WTC11 (cell line): ENCODE data around the gene RAB43. TPM values are rescaled to one million over a fixed set of nuclear protein-coding genes. Genes with fewer than 3 reads are reported as not detected.

Source experiments
- ATAC-seq: fragments of 200-7000 bp; cut with Tn5 transposase; 2 replicates; pipeline ENCODE4 v1.10.0; 2021; ENCODE audit warnings: mild to moderate bottlenecking, moderate library complexity
- CTCF ChIA-PET: fragments of 300-600 bp; sonication (Branson Sonifier 250); formaldehyde crosslinking; loops from one replicate; lab custom pipeline; 2021; ENCODE audit warnings: antibody characterized with exemption; lab: Charles Lee
- POLR2A ChIA-PET: fragments of 350-600 bp; sonication (Branson Sonifier 250); formaldehyde crosslinking; loops from one replicate; lab custom pipeline; 2021; ENCODE audit warnings: antibody characterized with exemption; lab: Charles Lee
- DNase-seq: peaks from one replicate; pipeline ENCODE4 v3.0.0; 2021; ENCODE audit warnings: low spot score
- H3K27ac Mint-ChIP-seq: 2 replicates; pipeline ENCODE4 v1.8.0; 2021; ENCODE audit warnings: mixed read lengths
- H3K27me3 Mint-ChIP-seq: 2 replicates; pipeline ENCODE4 v1.8.0; 2021; ENCODE audit warnings: low read depth, mild to moderate bottlenecking, moderate library complexity, mixed read lengths
- H3K36me3 Mint-ChIP-seq: 2 replicates; pipeline ENCODE4 v1.8.0; 2021; ENCODE audit warnings: mixed read lengths
- H3K4me1 Mint-ChIP-seq: 2 replicates; pipeline ENCODE4 v1.8.0; 2022; ENCODE audit warnings: mixed read lengths
- H3K4me3 Mint-ChIP-seq: 2 replicates; pipeline ENCODE4 v1.8.0; 2021; ENCODE audit warnings: mild to moderate bottlenecking, moderate library complexity, mixed read lengths
- H3K9me3 Mint-ChIP-seq: 2 replicates; pipeline ENCODE4 v1.8.0; 2021; ENCODE audit warnings: mixed read lengths
- E2F4 ChIP-seq: sonication (generic); formaldehyde crosslinking; IDR thresholded peaks from 2 replicates; pipeline ENCODE4 v1.8.1; 2022; ENCODE audit warnings: low read depth, mild to moderate bottlenecking, moderate library complexity, missing genetic modification reagents, borderline replicate concordance
- GABPB1 ChIP-seq: sonication (generic); formaldehyde crosslinking; IDR thresholded peaks from 2 replicates; pipeline ENCODE4 v1.8.1; 2023; ENCODE audit warnings: mild to moderate bottlenecking, missing genetic modification reagents
- GRHL2 ChIP-seq: fragments of 250-450 bp; sonication (Bioruptor Pico); IDR thresholded peaks from 2 replicates; pipeline ENCODE4 v1.8.0; 2022; ENCODE audit warnings: mild to moderate bottlenecking, moderate library complexity; ENCODE audit not compliant: insufficient replicate concordance, severe bottlenecking
- IRF2 ChIP-seq: sonication (generic); formaldehyde crosslinking; IDR thresholded peaks from 2 replicates; pipeline ENCODE4 v1.8.0; 2022; ENCODE audit warnings: low read depth, missing genetic modification reagents, borderline replicate concordance
- NFATC4 ChIP-seq: fragments of 250-450 bp; sonication (Bioruptor Pico); IDR thresholded peaks from 2 replicates; pipeline ENCODE4 v1.9.0; 2021; ENCODE audit warnings: mild to moderate bottlenecking
- NR1H2 ChIP-seq: sonication (generic); formaldehyde crosslinking; IDR thresholded peaks from 2 replicates; pipeline ENCODE4 v1.9.0; 2021; ENCODE audit warnings: mild to moderate bottlenecking, moderate library complexity, missing genetic modification reagents
- NR3C1 ChIP-seq: sonication (generic); formaldehyde crosslinking; conservative IDR thresholded peaks from 2 replicates; pipeline ENCODE4 v1.8.1; 2023; ENCODE audit warnings: low read depth, mild to moderate bottlenecking, missing genetic modification reagents
- RORB ChIP-seq: fragments of 250-450 bp; sonication (Bioruptor Pico); IDR thresholded peaks from 2 replicates; pipeline ENCODE4 v1.9.0; 2021; ENCODE audit warnings: mild to moderate bottlenecking
- TEAD1 ChIP-seq: sonication (generic); formaldehyde crosslinking; IDR thresholded peaks from 2 replicates; pipeline ENCODE4 v1.8.0; 2022; ENCODE audit warnings: mild to moderate bottlenecking, missing genetic modification reagents
- TP53 ChIP-seq: sonication (generic); formaldehyde crosslinking; IDR thresholded peaks from 2 replicates; pipeline ENCODE4 v1.8.1; 2023; ENCODE audit warnings: mild to moderate bottlenecking, missing genetic modification reagents
- ZBTB43 ChIP-seq: sonication (generic); formaldehyde crosslinking; IDR thresholded peaks from 2 replicates; pipeline ENCODE4 v1.8.1; 2023; ENCODE audit warnings: mild to moderate bottlenecking, missing genetic modification reagents
- ZNF219 ChIP-seq: sonication (generic); formaldehyde crosslinking; IDR thresholded peaks from 2 replicates; pipeline ENCODE4 v1.8.0; 2023; ENCODE audit warnings: missing genetic modification reagents, mild to moderate bottlenecking, borderline replicate concordance
- ZNF423 ChIP-seq: fragments of 250-450 bp; sonication (Bioruptor Pico); IDR thresholded peaks from 2 replicates; pipeline ENCODE4 v2.1.2; 2022; ENCODE audit warnings: mild to moderate bottlenecking, moderate library complexity
- total RNA-seq: library from RNA; stranded (reverse); gene quantifications from 3 replicates; pipeline ENCODE4 v1.2.3, GENCODE V29; 2021
- TF ChIP-seq, protein P1 (sequence below): fragments of 250-450 bp; sonication (Bioruptor Pico); IDR thresholded peaks from 2 replicates; pipeline ENCODE4 v1.9.0; 2021; ENCODE audit warnings: mild to moderate bottlenecking, borderline replicate concordance
- TF ChIP-seq, protein P2 (sequence below): sonication (generic); formaldehyde crosslinking; IDR thresholded peaks from 2 replicates; pipeline ENCODE4 v1.8.1; 2023; ENCODE audit warnings: mild to moderate bottlenecking, missing genetic modification reagents, borderline replicate concordance
- TF ChIP-seq, protein P3 (sequence below): sonication (generic); formaldehyde crosslinking; IDR thresholded peaks from 2 replicates; pipeline ENCODE4 v1.8.0; 2023; ENCODE audit warnings: mild to moderate bottlenecking, missing genetic modification reagents
- TF ChIP-seq, protein P4 (sequence below): sonication (generic); formaldehyde crosslinking; conservative IDR thresholded peaks from 2 replicates; pipeline ENCODE4 v1.8.1; 2022; ENCODE audit warnings: mild to moderate bottlenecking, missing genetic modification reagents

Gene RAB43
- total RNA-seq, 1 experiment from 2014 or later: 34.5 TPM

DNA sequence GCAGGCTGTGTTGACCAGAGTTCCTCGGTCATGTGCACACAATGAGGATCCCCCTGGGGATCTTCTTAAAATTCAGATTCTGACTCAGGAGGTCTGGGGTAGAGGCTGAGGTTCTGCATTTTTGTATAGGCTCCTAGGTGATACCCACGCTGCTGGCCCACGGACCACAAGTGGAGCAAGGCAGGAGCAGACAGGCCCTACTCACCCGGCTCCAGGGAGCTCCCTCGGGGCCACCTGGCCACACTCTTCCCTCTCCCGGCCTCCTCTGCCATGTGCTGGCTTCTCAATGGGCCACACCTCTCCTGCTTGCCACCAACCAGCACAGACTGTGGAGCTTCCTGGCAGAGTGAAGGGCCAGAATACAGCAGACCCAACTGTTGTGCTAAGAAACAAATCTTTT is 37.1 kb downstream of the RAB43 start (continued):
- TF ChIP-seq, protein P1, sequence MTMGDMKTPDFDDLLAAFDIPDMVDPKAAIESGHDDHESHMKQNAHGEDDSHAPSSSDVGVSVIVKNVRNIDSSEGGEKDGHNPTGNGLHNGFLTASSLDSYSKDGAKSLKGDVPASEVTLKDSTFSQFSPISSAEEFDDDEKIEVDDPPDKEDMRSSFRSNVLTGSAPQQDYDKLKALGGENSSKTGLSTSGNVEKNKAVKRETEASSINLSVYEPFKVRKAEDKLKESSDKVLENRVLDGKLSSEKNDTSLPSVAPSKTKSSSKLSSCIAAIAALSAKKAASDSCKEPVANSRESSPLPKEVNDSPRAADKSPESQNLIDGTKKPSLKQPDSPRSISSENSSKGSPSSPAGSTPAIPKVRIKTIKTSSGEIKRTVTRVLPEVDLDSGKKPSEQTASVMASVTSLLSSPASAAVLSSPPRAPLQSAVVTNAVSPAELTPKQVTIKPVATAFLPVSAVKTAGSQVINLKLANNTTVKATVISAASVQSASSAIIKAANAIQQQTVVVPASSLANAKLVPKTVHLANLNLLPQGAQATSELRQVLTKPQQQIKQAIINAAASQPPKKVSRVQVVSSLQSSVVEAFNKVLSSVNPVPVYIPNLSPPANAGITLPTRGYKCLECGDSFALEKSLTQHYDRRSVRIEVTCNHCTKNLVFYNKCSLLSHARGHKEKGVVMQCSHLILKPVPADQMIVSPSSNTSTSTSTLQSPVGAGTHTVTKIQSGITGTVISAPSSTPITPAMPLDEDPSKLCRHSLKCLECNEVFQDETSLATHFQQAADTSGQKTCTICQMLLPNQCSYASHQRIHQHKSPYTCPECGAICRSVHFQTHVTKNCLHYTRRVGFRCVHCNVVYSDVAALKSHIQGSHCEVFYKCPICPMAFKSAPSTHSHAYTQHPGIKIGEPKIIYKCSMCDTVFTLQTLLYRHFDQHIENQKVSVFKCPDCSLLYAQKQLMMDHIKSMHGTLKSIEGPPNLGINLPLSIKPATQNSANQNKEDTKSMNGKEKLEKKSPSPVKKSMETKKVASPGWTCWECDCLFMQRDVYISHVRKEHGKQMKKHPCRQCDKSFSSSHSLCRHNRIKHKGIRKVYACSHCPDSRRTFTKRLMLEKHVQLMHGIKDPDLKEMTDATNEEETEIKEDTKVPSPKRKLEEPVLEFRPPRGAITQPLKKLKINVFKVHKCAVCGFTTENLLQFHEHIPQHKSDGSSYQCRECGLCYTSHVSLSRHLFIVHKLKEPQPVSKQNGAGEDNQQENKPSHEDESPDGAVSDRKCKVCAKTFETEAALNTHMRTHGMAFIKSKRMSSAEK (CRISPR knock-in tag): no peak

GRCh38 chr3:129082026-129082425 is 39.6 kb downstream of the RAB43 start:
- no peak for TF ChIP-seq IRF2
- no peak for TF ChIP-seq ZNF423
- no peak for TF ChIP-seq NR1H2 (CRISPR knock-in tag)
- no peak for TF ChIP-seq ZNF219
- no peak for TF ChIP-seq ZBTB43 (CRISPR knock-in tag)
- TF ChIP-seq GABPB1 (CRISPR knock-in tag): no peak
- TF ChIP-seq, protein P2, sequence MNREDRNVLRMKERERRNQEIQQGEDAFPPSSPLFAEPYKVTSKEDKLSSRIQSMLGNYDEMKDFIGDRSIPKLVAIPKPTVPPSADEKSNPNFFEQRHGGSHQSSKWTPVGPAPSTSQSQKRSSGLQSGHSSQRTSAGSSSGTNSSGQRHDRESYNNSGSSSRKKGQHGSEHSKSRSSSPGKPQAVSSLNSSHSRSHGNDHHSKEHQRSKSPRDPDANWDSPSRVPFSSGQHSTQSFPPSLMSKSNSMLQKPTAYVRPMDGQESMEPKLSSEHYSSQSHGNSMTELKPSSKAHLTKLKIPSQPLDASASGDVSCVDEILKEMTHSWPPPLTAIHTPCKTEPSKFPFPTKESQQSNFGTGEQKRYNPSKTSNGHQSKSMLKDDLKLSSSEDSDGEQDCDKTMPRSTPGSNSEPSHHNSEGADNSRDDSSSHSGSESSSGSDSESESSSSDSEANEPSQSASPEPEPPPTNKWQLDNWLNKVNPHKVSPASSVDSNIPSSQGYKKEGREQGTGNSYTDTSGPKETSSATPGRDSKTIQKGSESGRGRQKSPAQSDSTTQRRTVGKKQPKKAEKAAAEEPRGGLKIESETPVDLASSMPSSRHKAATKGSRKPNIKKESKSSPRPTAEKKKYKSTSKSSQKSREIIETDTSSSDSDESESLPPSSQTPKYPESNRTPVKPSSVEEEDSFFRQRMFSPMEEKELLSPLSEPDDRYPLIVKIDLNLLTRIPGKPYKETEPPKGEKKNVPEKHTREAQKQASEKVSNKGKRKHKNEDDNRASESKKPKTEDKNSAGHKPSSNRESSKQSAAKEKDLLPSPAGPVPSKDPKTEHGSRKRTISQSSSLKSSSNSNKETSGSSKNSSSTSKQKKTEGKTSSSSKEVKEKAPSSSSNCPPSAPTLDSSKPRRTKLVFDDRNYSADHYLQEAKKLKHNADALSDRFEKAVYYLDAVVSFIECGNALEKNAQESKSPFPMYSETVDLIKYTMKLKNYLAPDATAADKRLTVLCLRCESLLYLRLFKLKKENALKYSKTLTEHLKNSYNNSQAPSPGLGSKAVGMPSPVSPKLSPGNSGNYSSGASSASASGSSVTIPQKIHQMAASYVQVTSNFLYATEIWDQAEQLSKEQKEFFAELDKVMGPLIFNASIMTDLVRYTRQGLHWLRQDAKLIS: no peak
- ATAC-seq (no peak), DNase-seq (no peak)
- Mint-ChIP-seq H3K27ac (peak overlapping the region; percentile 41; the same call in 1 of the 2 replicates), H3K36me3 (no peaks in the 10 kb centered on the region), H3K27me3 (peaks cover 10% of the 10 kb centered on the region), H3K9me3 (no peaks in the 10 kb centered on the region), H3K4me3 (no peak overlapping the region), H3K4me1 (no peaks in the 10 kb centered on the region)
- ChIA-PET POLR2A (no interaction called here), CTCF (no interaction called here)

- H3K4me1 Mint-ChIP-seq: no peaks in the 10 kb centered on the region
- H3K27ac Mint-ChIP-seq: no peak overlapping the region
- POLR2A ChIA-PET: no interaction called here
- no peaks in the 10 kb centered on the region for H3K9me3 Mint-ChIP-seq
- peaks cover 10% of the 10 kb centered on the region for H3K27me3 Mint-ChIP-seq
- TF ChIP-seq TEAD1 (CRISPR knock-in tag) (no peak), RORB (no peak), GRHL2 (CRISPR knock-in tag) (no peak), NFATC4 (no peak), NR3C1 (CRISPR knock-in tag) (no peak), TP53 (CRISPR knock-in tag) (no peak), E2F4 (CRISPR knock-in tag) (no peak)
- TF ChIP-seq, protein P3, sequence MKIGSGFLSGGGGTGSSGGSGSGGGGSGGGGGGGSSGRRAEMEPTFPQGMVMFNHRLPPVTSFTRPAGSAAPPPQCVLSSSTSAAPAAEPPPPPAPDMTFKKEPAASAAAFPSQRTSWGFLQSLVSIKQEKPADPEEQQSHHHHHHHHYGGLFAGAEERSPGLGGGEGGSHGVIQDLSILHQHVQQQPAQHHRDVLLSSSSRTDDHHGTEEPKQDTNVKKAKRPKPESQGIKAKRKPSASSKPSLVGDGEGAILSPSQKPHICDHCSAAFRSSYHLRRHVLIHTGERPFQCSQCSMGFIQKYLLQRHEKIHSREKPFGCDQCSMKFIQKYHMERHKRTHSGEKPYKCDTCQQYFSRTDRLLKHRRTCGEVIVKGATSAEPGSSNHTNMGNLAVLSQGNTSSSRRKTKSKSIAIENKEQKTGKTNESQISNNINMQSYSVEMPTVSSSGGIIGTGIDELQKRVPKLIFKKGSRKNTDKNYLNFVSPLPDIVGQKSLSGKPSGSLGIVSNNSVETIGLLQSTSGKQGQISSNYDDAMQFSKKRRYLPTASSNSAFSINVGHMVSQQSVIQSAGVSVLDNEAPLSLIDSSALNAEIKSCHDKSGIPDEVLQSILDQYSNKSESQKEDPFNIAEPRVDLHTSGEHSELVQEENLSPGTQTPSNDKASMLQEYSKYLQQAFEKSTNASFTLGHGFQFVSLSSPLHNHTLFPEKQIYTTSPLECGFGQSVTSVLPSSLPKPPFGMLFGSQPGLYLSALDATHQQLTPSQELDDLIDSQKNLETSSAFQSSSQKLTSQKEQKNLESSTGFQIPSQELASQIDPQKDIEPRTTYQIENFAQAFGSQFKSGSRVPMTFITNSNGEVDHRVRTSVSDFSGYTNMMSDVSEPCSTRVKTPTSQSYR: no peak
- TF ChIP-seq, protein P4, sequence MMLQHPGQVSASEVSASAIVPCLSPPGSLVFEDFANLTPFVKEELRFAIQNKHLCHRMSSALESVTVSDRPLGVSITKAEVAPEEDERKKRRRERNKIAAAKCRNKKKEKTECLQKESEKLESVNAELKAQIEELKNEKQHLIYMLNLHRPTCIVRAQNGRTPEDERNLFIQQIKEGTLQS (CRISPR knock-in tag): no peak
- TF ChIP-seq, all 79 proteins: peak for 0
- H3K4me3 Mint-ChIP-seq: no peak overlapping the region
- CTCF ChIA-PET: interaction anchor here (1.0 kb wide), 1 partner anchor 80 kb away, joined by 3 read pairs; no protein-coding TSS in a partner anchor
- no peaks in the 10 kb centered on the region for H3K36me3 Mint-ChIP-seq
- ATAC-seq: no peak
- no peak for DNase-seq
These were observed 40.1 kb downstream of the RAB43 start for GRCh38 chr3:129081503-129081902.
